Right atrium auricular region (tissue), 2 donors: Measurements from ENCODE around the gene SLC4A7. TPM values are rescaled to one million over a fixed set of nuclear protein-coding genes. Genes with fewer than 3 reads are reported as not detected.

ENCODE experiments used
- DNase-seq: peaks from one replicate; pipeline ENCODE4 v3.0.0-alpha.2; 2019; ENCODE audit warnings: low spot score
- H3K27ac ChIP-seq, 2 donors: fragments of 200-600 bp; sonication (generic); 1 replicate in 1 of 2; 2 replicates in 1 of 2; pipeline ENCODE4 v1.5.1; 2016 to 2019
- H3K27me3 ChIP-seq, 2 donors: fragments of 200-600 bp; sonication (generic); one replicate each; pipeline versions ENCODE4 v1.5.1 to v1.6.0; 2017 to 2019
- H3K36me3 ChIP-seq: fragments of 200-600 bp; sonication (generic); one replicate; pipeline ENCODE4 v1.5.1; 2016
- H3K4me1 ChIP-seq, 2 donors: fragments of 200-600 bp; sonication (generic); one replicate each; pipeline versions ENCODE4 v1.5.1 to v1.6.0; 2017 to 2019
- H3K4me3 ChIP-seq, 2 donors: fragments of 200-600 bp; sonication (generic); 1 replicate in 1 of 2; 2 replicates in 1 of 2; pipeline ENCODE4 v1.5.1; 2017 to 2019; ENCODE audit warnings: mild to moderate bottlenecking in 1 of 2, moderate library complexity in 1 of 2
- H3K9me3 ChIP-seq, 2 donors: fragments of 200-600 bp; sonication (generic); one replicate each; pipeline ENCODE4 v1.5.1; 2019
- CTCF ChIP-seq, 2 donors: fragments of 200-600 bp; sonication (generic); IDR thresholded peaks; one replicate each; pipeline ENCODE4 v1.5.1; 2019; ENCODE audit warnings: antibody characterized with exemption in 2 of 2
- total RNA-seq, 2 donors: library from RNA; depleted of rRNA; stranded (reverse); fragments of >200 nt; gene quantifications; one replicate each; pipeline ENCODE4 v1.1.0, GENCODE V29; 2016

The SLC4A7 gene
- total RNA-seq, 2 donors from 2014 or later: 14.4 to 25.6 TPM

- no peak for DNase-seq
Observed at GRCh38 chr3:27467545-27467944, 16.6 kb downstream of the SLC4A7 start.

GRCh38 chr3:27464646-27465045 is 19.5 kb downstream of the SLC4A7 start:
- no peak for DNase-seq
- H3K36me3 ChIP-seq: no peaks in the 10 kb centered on the region
- TF ChIP-seq CTCF (IDR thresholded peaks at IDR 0.05): no peak
- no peaks in the 10 kb centered on the region for H3K4me1 ChIP-seq
- no peaks in the 10 kb centered on the region for H3K9me3 ChIP-seq
- no peak overlapping the region for H3K27ac ChIP-seq
- no peak overlapping the region for H3K4me3 ChIP-seq
- H3K27me3 ChIP-seq: no peaks in the 10 kb centered on the region

More at GRCh38 chr3:27467545-27467944, 16.6 kb downstream of the SLC4A7 start:
- Histone ChIP-seq H3K27ac (no peak overlapping the region), H3K4me3 (no peak overlapping the region), H3K9me3 (no peaks in the 10 kb centered on the region), H3K27me3 (no peaks in the 10 kb centered on the region), H3K36me3 (no peaks in the 10 kb centered on the region), H3K4me1 (no peaks in the 10 kb centered on the region)
- TF ChIP-seq CTCF (IDR thresholded peaks at IDR 0.05): peak; percentile 17 to 61

- TF ChIP-seq CTCF (IDR thresholded peaks at IDR 0.05): no peak
- Histone ChIP-seq H3K27me3 (no peaks in the 10 kb centered on the region), H3K36me3 (no peaks in the 10 kb centered on the region), H3K4me3 (no peak overlapping the region), H3K27ac (no peak overlapping the region), H3K9me3 (no peaks in the 10 kb centered on the region), H3K4me1 (no peaks in the 10 kb centered on the region)
- no peak for DNase-seq
Observed at GRCh38 chr3:27462228-27462627, 22.0 kb downstream of the SLC4A7 start.

- H3K4me3 ChIP-seq: no peak overlapping the region
- DNase-seq: no peak
- H3K27ac ChIP-seq: no peak overlapping the region
- no peaks in the 10 kb centered on the region for H3K4me1 ChIP-seq
- no peak for TF ChIP-seq CTCF (IDR thresholded peaks at IDR 0.05)
- H3K9me3 ChIP-seq: no peaks in the 10 kb centered on the region
- H3K36me3 ChIP-seq: no peaks in the 10 kb centered on the region
- H3K27me3 ChIP-seq: no peaks in the 10 kb centered on the region
Observed at GRCh38 chr3:27458929-27459328, 25.3 kb downstream of the SLC4A7 start.

GRCh38 chr3:27456554-27456953 is 27.6 kb downstream of the SLC4A7 start:
- Histone ChIP-seq H3K4me1 (no peaks in the 10 kb centered on the region), H3K36me3 (no peaks in the 10 kb centered on the region), H3K27me3 (no peaks in the 10 kb centered on the region), H3K27ac (no peak overlapping the region), H3K9me3 (no peaks in the 10 kb centered on the region), H3K4me3 (no peak overlapping the region)
- no peak for TF ChIP-seq CTCF (IDR thresholded peaks at IDR 0.05)
- DNase-seq: no peak

- DNase-seq: no peak
- Histone ChIP-seq H3K4me3 (no peak overlapping the region), H3K27ac (no peak overlapping the region), H3K27me3 (no peaks in the 10 kb centered on the region), H3K4me1 (no peaks in the 10 kb centered on the region), H3K36me3 (no peaks in the 10 kb centered on the region), H3K9me3 (no peaks in the 10 kb centered on the region)
- no peak for TF ChIP-seq CTCF (IDR thresholded peaks at IDR 0.05)
Observed at GRCh38 chr3:27454914-27455313, 29.3 kb downstream of the SLC4A7 start.
